ENCODE measurements around the gene PPIL4.

PPIL4 gene

DNA sequence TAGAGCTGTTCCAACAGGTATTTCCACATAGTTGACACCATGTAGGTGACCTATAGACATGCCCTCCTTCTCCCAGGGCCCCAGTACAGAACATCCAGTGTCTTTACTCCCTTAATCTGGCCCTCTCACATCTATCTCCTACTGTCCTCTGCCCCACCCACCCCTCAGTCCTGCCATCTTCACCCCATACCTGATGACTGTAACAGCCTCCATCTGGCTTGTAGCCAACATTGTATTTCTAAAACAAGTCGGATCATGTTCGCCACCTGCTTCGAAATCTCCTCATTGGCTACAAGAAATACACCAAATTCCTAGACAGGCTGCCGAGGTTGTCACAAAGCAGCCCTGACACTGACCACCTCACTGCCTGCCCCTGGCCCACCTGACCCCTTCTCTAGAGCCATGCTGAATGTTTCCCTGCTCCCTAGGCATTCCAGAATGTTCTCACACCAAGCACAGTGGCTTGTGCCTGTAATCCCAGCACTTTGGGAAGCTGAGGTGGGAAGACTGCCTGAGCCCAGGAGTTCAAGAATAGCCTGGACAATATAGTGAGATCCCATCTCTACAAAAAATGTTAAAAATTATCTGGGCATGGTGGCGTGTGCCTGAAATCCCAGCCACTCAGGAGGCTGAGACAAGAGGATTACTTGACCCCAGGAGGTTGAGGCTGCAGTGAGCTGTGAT, 67.1 kb downstream of the PPIL4 start:
- Histone ChIP-seq H3K4me1 (no peaks in the 10 kb centered on the region), H3K27me3 (no peaks in the 10 kb centered on the region), H3K36me3 (no peaks in the 10 kb centered on the region), H3K9me3 (no peaks in the 10 kb centered on the region), H3K4me3 (ENCODE audit: low read depth, low read length) (no peak overlapping the region)
- TF ChIP-seq, protein P1, sequence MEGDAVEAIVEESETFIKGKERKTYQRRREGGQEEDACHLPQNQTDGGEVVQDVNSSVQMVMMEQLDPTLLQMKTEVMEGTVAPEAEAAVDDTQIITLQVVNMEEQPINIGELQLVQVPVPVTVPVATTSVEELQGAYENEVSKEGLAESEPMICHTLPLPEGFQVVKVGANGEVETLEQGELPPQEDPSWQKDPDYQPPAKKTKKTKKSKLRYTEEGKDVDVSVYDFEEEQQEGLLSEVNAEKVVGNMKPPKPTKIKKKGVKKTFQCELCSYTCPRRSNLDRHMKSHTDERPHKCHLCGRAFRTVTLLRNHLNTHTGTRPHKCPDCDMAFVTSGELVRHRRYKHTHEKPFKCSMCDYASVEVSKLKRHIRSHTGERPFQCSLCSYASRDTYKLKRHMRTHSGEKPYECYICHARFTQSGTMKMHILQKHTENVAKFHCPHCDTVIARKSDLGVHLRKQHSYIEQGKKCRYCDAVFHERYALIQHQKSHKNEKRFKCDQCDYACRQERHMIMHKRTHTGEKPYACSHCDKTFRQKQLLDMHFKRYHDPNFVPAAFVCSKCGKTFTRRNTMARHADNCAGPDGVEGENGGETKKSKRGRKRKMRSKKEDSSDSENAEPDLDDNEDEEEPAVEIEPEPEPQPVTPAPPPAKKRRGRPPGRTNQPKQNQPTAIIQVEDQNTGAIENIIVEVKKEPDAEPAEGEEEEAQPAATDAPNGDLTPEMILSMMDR (IDR thresholded peaks at IDR 0.05; ENCODE audit: low read depth, low read length): no peak
- DNase-seq: no peak

DNA sequence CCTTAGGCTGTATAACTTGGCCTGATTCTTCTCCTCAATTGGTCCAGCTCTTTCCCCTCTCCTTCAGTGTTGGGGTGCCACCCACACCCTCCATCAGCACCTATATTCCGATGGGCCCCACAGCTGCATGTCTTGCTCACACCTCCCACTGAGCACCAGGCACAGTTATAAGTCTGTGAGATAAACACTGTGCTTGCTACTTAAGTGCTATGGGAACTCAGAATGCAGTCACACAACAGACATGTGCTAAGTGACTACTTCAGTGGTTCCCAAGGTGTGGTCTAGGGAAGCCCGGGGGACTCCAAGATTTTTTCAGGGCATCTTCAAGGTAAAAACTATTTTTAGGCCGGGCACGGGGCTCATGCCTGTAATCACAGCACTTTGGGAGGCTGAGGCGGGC, 68.3 kb downstream of the PPIL4 start:
- Histone ChIP-seq H3K4me3 (ENCODE audit: low read depth, low read length) (no peak overlapping the region), H3K36me3 (no peaks in the 10 kb centered on the region), H3K4me1 (no peaks in the 10 kb centered on the region), H3K9me3 (no peaks in the 10 kb centered on the region), H3K27me3 (no peaks in the 10 kb centered on the region)
- DNase-seq: no peak
- TF ChIP-seq, protein P1 (IDR thresholded peaks at IDR 0.05; ENCODE audit: low read depth, low read length): no peak

DNA sequence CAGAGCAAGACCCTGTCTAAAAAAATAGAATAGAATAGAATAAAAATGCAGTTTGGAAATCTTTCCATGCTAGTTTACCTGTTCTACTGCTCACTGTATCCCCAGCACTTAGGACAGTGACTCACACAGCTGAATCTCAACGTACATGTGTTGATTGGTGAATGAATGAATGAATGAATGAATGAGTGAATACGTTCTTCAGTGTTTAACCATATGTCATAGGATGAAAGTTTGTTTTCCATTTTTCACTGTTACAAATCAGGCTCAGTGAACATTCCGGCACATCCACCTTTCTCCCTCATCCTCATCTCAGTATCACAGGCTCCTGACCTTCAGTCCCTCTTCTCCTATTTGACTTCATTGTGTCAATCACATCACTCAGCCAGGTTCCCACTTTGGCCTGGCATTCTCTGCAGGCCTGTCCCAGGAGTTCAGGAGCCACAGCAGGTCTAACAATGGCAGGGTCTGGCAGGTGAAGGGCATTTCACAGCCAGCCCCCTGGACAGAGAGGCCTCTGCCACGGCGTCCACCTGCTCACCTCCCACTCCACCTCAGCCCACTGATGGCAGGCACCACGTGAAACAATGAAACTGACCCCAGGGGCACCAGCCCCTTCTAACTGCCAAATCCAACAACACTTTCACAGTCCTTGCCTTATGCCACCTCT, 68.9 kb downstream of the PPIL4 start:
- no peak for DNase-seq
- Histone ChIP-seq H3K4me3 (ENCODE audit: low read depth, low read length) (no peak overlapping the region), H3K4me1 (no peaks in the 10 kb centered on the region), H3K9me3 (no peaks in the 10 kb centered on the region), H3K27me3 (no peaks in the 10 kb centered on the region), H3K36me3 (no peaks in the 10 kb centered on the region)
- TF ChIP-seq, protein P1 (IDR thresholded peaks at IDR 0.05; ENCODE audit: low read depth, low read length): no peak

DNA sequence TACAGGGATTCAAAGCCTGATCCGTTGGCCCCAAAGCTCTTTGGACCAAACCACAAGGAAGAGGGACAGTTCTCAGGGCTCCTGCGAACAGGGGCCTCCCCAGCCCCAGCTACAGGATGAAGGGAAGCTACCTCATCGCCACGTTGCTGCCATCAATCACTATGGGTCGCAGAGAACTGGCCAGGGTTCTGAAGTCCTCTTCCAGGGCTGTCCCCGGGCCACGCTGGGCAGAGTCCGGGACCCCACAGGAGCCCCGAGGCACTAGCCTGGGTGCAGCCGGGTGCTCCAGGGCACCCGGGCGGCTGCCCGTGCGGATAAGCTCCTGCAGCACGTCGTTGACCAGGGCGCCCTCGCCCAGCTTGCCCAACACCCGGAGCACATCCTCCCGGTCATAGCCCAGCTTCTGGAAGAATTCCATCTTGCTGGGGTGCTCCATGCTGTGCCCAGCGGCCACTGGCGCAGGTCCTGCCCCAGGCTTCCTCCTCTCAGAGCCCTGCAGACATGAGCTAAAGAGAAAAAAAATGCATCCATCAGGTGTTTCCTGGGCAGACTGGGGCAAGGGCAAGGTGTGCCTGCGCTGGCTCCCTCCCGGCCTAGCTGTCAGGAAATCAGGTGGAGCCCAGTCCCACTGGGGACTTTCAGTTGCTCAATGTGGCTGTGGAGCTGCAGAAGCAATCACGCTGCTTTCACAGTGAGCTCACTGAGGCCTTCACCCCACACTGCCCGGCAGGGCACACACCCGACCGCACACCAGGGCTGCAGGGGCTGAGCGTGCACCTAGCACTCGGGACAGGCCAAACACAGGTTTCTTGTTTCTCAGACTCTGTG, 71.5 kb downstream of the PPIL4 start:
- TF ChIP-seq, protein P1 (IDR thresholded peaks at IDR 0.05; ENCODE audit: low read depth, low read length): no peak
- Histone ChIP-seq H3K36me3 (no peaks in the 10 kb centered on the region), H3K4me3 (ENCODE audit: low read depth, low read length) (no peak overlapping the region), H3K27me3 (no peaks in the 10 kb centered on the region), H3K9me3 (no peaks in the 10 kb centered on the region), H3K4me1 (no peaks in the 10 kb centered on the region)
- DNase-seq: no peak

DNA sequence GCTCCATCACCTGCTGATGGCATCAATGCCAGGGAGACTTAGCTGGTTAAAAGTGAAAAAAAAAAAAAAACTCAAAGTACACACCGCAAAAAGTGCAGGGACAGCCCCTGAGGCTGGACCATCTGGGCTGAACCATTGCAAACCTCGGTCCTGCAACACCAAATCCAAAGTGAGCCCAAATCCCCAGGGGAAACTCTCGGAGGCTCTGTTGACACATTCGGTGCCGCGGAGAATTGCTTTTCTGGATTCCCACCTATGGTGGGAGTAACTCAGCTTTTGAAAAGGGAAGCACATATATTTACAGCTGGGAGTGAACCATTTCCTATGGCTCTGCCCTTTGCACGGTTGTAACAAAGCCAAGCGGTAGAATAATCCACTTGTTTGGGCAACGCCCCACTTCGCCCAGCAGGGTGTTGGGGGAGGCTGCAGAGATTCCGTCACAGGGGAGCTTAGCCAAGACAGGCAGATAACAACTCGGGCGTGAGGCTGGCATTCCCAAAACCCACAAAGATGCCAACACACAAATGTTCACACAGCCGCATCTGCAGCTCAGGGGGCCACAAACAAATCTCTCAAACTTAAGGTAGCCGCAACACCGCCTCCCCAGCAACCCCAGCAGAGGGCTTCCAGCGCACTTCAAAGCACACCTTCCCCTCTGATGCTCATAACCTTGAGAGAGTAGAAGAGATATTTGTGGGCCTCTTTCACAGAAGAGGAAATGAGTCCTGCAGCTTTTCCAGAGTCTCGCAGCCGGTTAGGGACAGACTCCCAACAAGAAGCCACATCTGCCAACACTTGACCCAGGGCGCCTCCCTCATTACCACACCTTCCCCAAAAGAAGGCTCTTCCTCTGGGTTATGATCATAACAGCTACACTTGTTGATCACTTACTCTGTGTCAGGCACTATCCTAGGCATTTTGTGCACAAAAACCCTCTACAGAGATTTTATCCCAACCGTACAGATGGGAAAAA, 72.5 kb downstream of the PPIL4 start:
- no peaks in the 10 kb centered on the region for H3K36me3 ChIP-seq
- DNase-seq: no peak
- H3K9me3 ChIP-seq: no peaks in the 10 kb centered on the region
- TF ChIP-seq, protein P1 (IDR thresholded peaks at IDR 0.05; ENCODE audit: low read depth, low read length): no peak
- H3K27me3 ChIP-seq: no peaks in the 10 kb centered on the region
- no peaks in the 10 kb centered on the region for H3K4me1 ChIP-seq
- no peak overlapping the region for H3K4me3 ChIP-seq (ENCODE audit: low read depth, low read length)
